NCI-H1105 (cell line): ENCODE measurements around the gene TSC22D3.
"Not testable (repeated sequence)": the region's sequence is repeated elsewhere in the genome, so short reads cannot be mapped to it uniquely, and the experiment has no call there.

Source experiments
- DNase-seq: peaks from one replicate; lab custom pipeline; 2025; lab: John Stamatoyannopoulos, UW

TSC22D3 gene

GRCh38 chrX:107682256-107682655 lies 93.3 kb downstream of the TSC22D3 start:
- no peak for DNase-seq

- DNase-seq: no peak
Measured at GRCh38 chrX:107678957-107679740, 96.4 kb downstream of the TSC22D3 start.

- no peak for DNase-seq
Measured at GRCh38 chrX:107677909-107678308, 97.7 kb downstream of the TSC22D3 start.

- no peak for DNase-seq
Measured at GRCh38 chrX:107677501-107677901, 98.1 kb downstream of the TSC22D3 start.

GRCh38 chrX:107676559-107677378 lies 98.8 kb downstream of the TSC22D3 start:
- no peak for DNase-seq

- no peak for DNase-seq
Measured at GRCh38 chrX:107675823-107676555, 99.6 kb downstream of the TSC22D3 start.

- DNase-seq: no peak
Measured at GRCh38 chrX:107675365-107675654, 100.3 kb downstream of the TSC22D3 start.

GRCh38 chrX:107674480-107675364 lies 100.9 kb downstream of the TSC22D3 start:
- no peak for DNase-seq

- DNase-seq: no peak
Measured at GRCh38 chrX:107673933-107674479, 101.6 kb downstream of the TSC22D3 start.

GRCh38 chrX:107673431-107673830 lies 102.2 kb downstream of the TSC22D3 start:
- no peak for DNase-seq

GRCh38 chrX:107672955-107673378 lies 102.6 kb downstream of the TSC22D3 start:
- peak; percentile 16 for DNase-seq

GRCh38 chrX:107671256-107671655 lies 104.3 kb downstream of the TSC22D3 start:
- not testable (repeated sequence) for DNase-seq

GRCh38 chrX:107669885-107670628 lies 105.5 kb downstream of the TSC22D3 start:
- no peak for DNase-seq

GRCh38 chrX:107669261-107669660 lies 106.3 kb downstream of the TSC22D3 start:
- no peak for DNase-seq

GRCh38 chrX:107668710-107669109 lies 106.9 kb downstream of the TSC22D3 start:
- not testable (repeated sequence) for DNase-seq

GRCh38 chrX:107667426-107667825 lies 108.2 kb downstream of the TSC22D3 start:
- DNase-seq: no peak

- DNase-seq: no peak
Measured at GRCh38 chrX:107666931-107667330, 108.7 kb downstream of the TSC22D3 start.
